PFSK-1 (cell line): ENCODE measurements around the gene KLHDC4.

Experiments
- POLR2AphosphoS5 ChIP-seq: IDR thresholded peaks from 2 replicates; pipeline ENCODE4 v1.6.1; 2012; ENCODE audit warnings: low read depth, mild to moderate bottlenecking, control low read depth, low read length, moderate library complexity
- SIN3A ChIP-seq: IDR thresholded peaks from 2 replicates; pipeline ENCODE4 v1.6.1; 2012; ENCODE audit warnings: mild to moderate bottlenecking, low read length, moderate library complexity, borderline replicate concordance; ENCODE audit not compliant: insufficient read depth
- TAF1 ChIP-seq: IDR thresholded peaks from 2 replicates; pipeline ENCODE4 v1.6.1; 2012; ENCODE audit warnings: low read length, control low read depth, borderline replicate concordance; ENCODE audit not compliant: insufficient read depth
- TF ChIP-seq, protein P1 (sequence below), 2 experiments: IDR thresholded peaks; 2 replicates each; pipeline versions ENCODE4 v1.6.1 to v1.8.0; 2011 to 2012; ENCODE audit warnings: low read depth in 2 of 2, low read length in 2 of 2, control low read depth in 1 of 2, inconsistent platforms in 1 of 2, mild to moderate bottlenecking in 1 of 2, moderate library complexity in 1 of 2; ENCODE audit not compliant: insufficient read depth in 1 of 2

DNA sequence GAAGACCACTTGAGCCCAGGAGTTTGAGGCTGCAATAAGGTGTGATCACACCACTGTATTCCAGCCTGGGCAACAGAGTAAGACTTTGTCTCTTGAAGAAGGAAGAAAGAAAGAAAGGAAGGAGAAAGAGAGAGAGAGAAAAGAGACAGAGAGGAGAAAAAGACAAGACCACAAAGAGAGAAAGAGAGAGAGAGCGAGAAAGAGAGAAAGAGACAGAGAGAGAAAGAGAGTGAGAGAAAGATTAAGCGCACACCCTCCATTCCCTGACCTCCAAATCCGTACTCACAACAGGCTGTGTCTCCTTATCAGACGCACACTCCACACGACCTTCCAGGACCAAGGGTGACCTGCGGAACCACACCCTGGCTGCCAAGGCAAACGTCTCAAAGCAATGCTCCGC, 19.6 kb downstream of the KLHDC4 start:
- TF ChIP-seq POLR2AphosphoS5 = no peak
- TF ChIP-seq, protein P1, sequence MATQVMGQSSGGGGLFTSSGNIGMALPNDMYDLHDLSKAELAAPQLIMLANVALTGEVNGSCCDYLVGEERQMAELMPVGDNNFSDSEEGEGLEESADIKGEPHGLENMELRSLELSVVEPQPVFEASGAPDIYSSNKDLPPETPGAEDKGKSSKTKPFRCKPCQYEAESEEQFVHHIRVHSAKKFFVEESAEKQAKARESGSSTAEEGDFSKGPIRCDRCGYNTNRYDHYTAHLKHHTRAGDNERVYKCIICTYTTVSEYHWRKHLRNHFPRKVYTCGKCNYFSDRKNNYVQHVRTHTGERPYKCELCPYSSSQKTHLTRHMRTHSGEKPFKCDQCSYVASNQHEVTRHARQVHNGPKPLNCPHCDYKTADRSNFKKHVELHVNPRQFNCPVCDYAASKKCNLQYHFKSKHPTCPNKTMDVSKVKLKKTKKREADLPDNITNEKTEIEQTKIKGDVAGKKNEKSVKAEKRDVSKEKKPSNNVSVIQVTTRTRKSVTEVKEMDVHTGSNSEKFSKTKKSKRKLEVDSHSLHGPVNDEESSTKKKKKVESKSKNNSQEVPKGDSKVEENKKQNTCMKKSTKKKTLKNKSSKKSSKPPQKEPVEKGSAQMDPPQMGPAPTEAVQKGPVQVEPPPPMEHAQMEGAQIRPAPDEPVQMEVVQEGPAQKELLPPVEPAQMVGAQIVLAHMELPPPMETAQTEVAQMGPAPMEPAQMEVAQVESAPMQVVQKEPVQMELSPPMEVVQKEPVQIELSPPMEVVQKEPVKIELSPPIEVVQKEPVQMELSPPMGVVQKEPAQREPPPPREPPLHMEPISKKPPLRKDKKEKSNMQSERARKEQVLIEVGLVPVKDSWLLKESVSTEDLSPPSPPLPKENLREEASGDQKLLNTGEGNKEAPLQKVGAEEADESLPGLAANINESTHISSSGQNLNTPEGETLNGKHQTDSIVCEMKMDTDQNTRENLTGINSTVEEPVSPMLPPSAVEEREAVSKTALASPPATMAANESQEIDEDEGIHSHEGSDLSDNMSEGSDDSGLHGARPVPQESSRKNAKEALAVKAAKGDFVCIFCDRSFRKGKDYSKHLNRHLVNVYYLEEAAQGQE (IDR thresholded peaks at IDR 0.05; ENCODE audit: insufficient read depth in 1 of 2, low read depth in 2 of 2, low read length in 2 of 2) = no peak
- no peak for TF ChIP-seq SIN3A
- no peak for TF ChIP-seq TAF1
